ENCODE results near the gene CA6.
"Not testable (repeated sequence)": the region's sequence is repeated elsewhere in the genome, so short reads cannot be mapped to it uniquely, and the experiment has no call there.

Gene CA6

GRCh38 chr1:8930116-8930515 lies 15.6 kb upstream of the CA6 start:
- DNase-seq = no peak

GRCh38 chr1:8937051-8937450 lies 8.6 kb upstream of the CA6 start:
- not testable (repeated sequence) for DNase-seq

GRCh38 chr1:8937701-8938100 lies 8.0 kb upstream of the CA6 start:
- no peak for DNase-seq

GRCh38 chr1:8938232-8938999 lies 7.3 kb upstream of the CA6 start:
- no peak for DNase-seq

- no peak for DNase-seq
These were observed 6.7 kb upstream of the CA6 start for GRCh38 chr1:8939000-8939265.

- no peak for DNase-seq
These were observed 6.2 kb upstream of the CA6 start for GRCh38 chr1:8939362-8939995.

GRCh38 chr1:8941906-8942305 lies 3.8 kb upstream of the CA6 start:
- DNase-seq = no peak

GRCh38 chr1:8943498-8944405 lies 1.9 kb upstream of the CA6 start:
- peak; percentile 67 for DNase-seq

- no peak for DNase-seq
These were observed 1.5 kb downstream of the CA6 start for GRCh38 chr1:8947127-8947691.

GRCh38 chr1:8950309-8950708 lies 4.6 kb downstream of the CA6 start:
- no peak for DNase-seq

GRCh38 chr1:8951231-8951630 lies 5.6 kb downstream of the CA6 start:
- DNase-seq = no peak

- DNase-seq = no peak
These were observed 9.7 kb downstream of the CA6 start for GRCh38 chr1:8955406-8955805.

- DNase-seq = no peak
These were observed 11.0 kb downstream of the CA6 start for GRCh38 chr1:8956461-8957349.

- peak; percentile 68 for DNase-seq
These were observed 17.3 kb downstream of the CA6 start for GRCh38 chr1:8962812-8963530.

- DNase-seq = no peak
These were observed 18.3 kb downstream of the CA6 start for GRCh38 chr1:8963963-8964362.

GRCh38 chr1:8965121-8965820 lies 19.6 kb downstream of the CA6 start:
- DNase-seq = no peak

- DNase-seq = no peak
These were observed 20.9 kb downstream of the CA6 start for GRCh38 chr1:8966606-8967005.

- DNase-seq = not testable (repeated sequence)
These were observed 23.2 kb downstream of the CA6 start for GRCh38 chr1:8968902-8969301.

- DNase-seq = no peak
These were observed 24.3 kb downstream of the CA6 start for GRCh38 chr1:8969937-8970336.

GRCh38 chr1:8970870-8971337 lies 25.2 kb downstream of the CA6 start:
- no peak for DNase-seq

- no peak for DNase-seq
These were observed 28.9 kb downstream of the CA6 start for GRCh38 chr1:8974551-8974950.

Data from DMS153 (cell line).